GM21447 (cell line): ENCODE data around the gene GATA2.

Experiments
- ATAC-seq: cut with Tn5 transposase; IDR thresholded peaks from one replicate; pipeline ENCODE4 v1.9.1; 2021; ENCODE audit not compliant: unreplicated experiment

The GATA2 gene

GRCh38 chr3:128488991-128489673, 3.9 kb downstream of the GATA2 start:
- ATAC-seq: no peak

GRCh38 chr3:128488636-128488990, 4.4 kb downstream of the GATA2 start:
- no peak for ATAC-seq

GRCh38 chr3:128487813-128488635, 5.0 kb downstream of the GATA2 start:
- ATAC-seq: no peak

GRCh38 chr3:128487538-128487812, 5.5 kb downstream of the GATA2 start:
- no peak for ATAC-seq

GRCh38 chr3:128486681-128487537, 6.1 kb downstream of the GATA2 start:
- ATAC-seq: no peak

- no peak for ATAC-seq
Observed at GRCh38 chr3:128486205-128486628, 6.8 kb downstream of the GATA2 start.

GRCh38 chr3:128485282-128486204, 7.5 kb downstream of the GATA2 start:
- ATAC-seq: no peak

GRCh38 chr3:128484404-128485281, 8.4 kb downstream of the GATA2 start:
- ATAC-seq: no peak

GRCh38 chr3:128483657-128484403, 9.2 kb downstream of the GATA2 start:
- no peak for ATAC-seq

GRCh38 chr3:128482666-128483656, 10.0 kb downstream of the GATA2 start:
- ATAC-seq: no peak

GRCh38 chr3:128482175-128482574, 10.8 kb downstream of the GATA2 start:
- ATAC-seq: no peak

- ATAC-seq: no peak
Observed at GRCh38 chr3:128481438-128481942, 11.5 kb downstream of the GATA2 start.

GRCh38 chr3:128480717-128481437, 12.1 kb downstream of the GATA2 start:
- no peak for ATAC-seq

GRCh38 chr3:128480278-128480677, 12.7 kb downstream of the GATA2 start:
- no peak for ATAC-seq

GRCh38 chr3:128479558-128480086, 13.4 kb downstream of the GATA2 start:
- ATAC-seq: no peak

GRCh38 chr3:128478576-128479506, 14.2 kb downstream of the GATA2 start:
- no peak for ATAC-seq
